Endothelial cell of umbilical vein (primary cell): Measurements from ENCODE around the gene CUBN. TPM values are rescaled to one million over a fixed set of nuclear protein-coding genes. Genes with fewer than 3 reads are reported as not detected.

Experiments
- BruUV-seq: library from RNA; stranded (reverse); fragments of 400-500 nt; replicated peaks from 2 replicates; lab custom pipeline; 2021; lab: Mats Ljungman, UMichigan
- CTCF ChIA-PET: fragments of 300-600, 350-600 bp; sonication (Branson Sonifier 250); formaldehyde crosslinking; loops from one replicate; lab custom pipeline; 2021; ENCODE audit warnings: antibody characterized with exemption, inconsistent platforms; lab: Charles Lee
- POLR2A ChIA-PET: fragments of 300-600, 350-600 bp; sonication (Branson Sonifier 250); formaldehyde crosslinking; loops from one replicate; lab custom pipeline; 2021; ENCODE audit warnings: antibody characterized with exemption, inconsistent platforms; lab: Charles Lee
- DNase-seq: peaks from one replicate; pipeline ENCODE4 v3.0.0-alpha.2; 2011; ENCODE audit warnings: low read depth, low spot score
- FAIRE-seq: peaks from 2 replicates; lab custom pipeline; 2011; peaks lifted over from hg19 to GRCh38; lab: Jason Lieb, UNC
- H2AFZ ChIP-seq: 2 replicates; pipeline ENCODE4 v1.6.0; 2012; ENCODE audit warnings: low read depth, low read length, control low read depth, inconsistent platforms
- H3K27ac ChIP-seq: 2 replicates; pipeline ENCODE4 v1.5.1; 2011; ENCODE audit warnings: low read depth, mild to moderate bottlenecking, control low read depth, low read length, moderate library complexity; ENCODE audit not compliant: insufficient read depth
- H3K27me3 ChIP-seq, 2 experiments: 2 replicates each; pipeline versions ENCODE4 v1.6.0 to v1.6.1; 2011; ENCODE audit warnings: low read length in 2 of 2, mixed read lengths in 1 of 2; ENCODE audit not compliant: control insufficient read depth in 2 of 2, insufficient read depth in 2 of 2
- H3K36me3 ChIP-seq, 2 experiments: 2 replicates in 1 of 2; 3 replicates in 1 of 2; pipeline ENCODE4 v1.5.1; 2011; ENCODE audit warnings: low read length in 2 of 2, mild to moderate bottlenecking in 1 of 2, moderate library complexity in 1 of 2; ENCODE audit not compliant: control insufficient read depth in 2 of 2, insufficient read depth in 2 of 2; ENCODE audit errors: extremely low read depth in 1 of 2
- H3K4me1 ChIP-seq: 3 replicates; pipeline ENCODE4 v1.5.1; 2011; ENCODE audit warnings: mild to moderate bottlenecking, low read length; ENCODE audit not compliant: control insufficient read depth, insufficient read depth; ENCODE audit errors: extremely low read depth
- H3K4me2 ChIP-seq: 2 replicates; pipeline ENCODE4 v1.6.1; 2011; ENCODE audit warnings: low read length, control low read depth, mixed read lengths; ENCODE audit not compliant: insufficient read depth
- H3K4me3 ChIP-seq, 3 experiments: fragments of 200-600 bp in 1 of 3; sonication (generic), shearing (Covaris generic) in 1 of 3; replicated peaks in 1 of 3; 2 replicates each; pipeline ENCODE4 v1.5.1; 2011 to 2016; ENCODE audit warnings: control low read depth in 3 of 3, low read length in 3 of 3, mild to moderate bottlenecking in 2 of 3, inconsistent platforms in 1 of 3, low read depth in 1 of 3, moderate library complexity in 1 of 3; ENCODE audit not compliant: insufficient read depth in 1 of 3
- H3K79me2 ChIP-seq: 2 replicates; pipeline ENCODE4 v1.6.0; 2012; ENCODE audit warnings: low read length, inconsistent platforms; ENCODE audit not compliant: control insufficient read depth, insufficient read depth
- H3K9ac ChIP-seq: replicated peaks from 2 replicates; pipeline ENCODE3; 2011; ENCODE audit warnings: low read length, control low read depth; ENCODE audit not compliant: insufficient read depth; ENCODE audit errors: extremely low read depth
- H3K9me1 ChIP-seq: replicated peaks from 3 replicates; pipeline ENCODE4 v1.6.0; 2011; ENCODE audit warnings: mild to moderate bottlenecking, low read length; ENCODE audit not compliant: control insufficient read depth, insufficient read depth; ENCODE audit errors: extremely low read depth
- H3K9me3 ChIP-seq: replicated peaks from 2 replicates; pipeline ENCODE4 v1.5.1; 2012; ENCODE audit warnings: low read length, inconsistent platforms; ENCODE audit not compliant: control insufficient read depth, insufficient read depth
- H4K20me1 ChIP-seq: replicated peaks from 2 replicates; pipeline ENCODE3; 2011; ENCODE audit warnings: mild to moderate bottlenecking, low read length; ENCODE audit not compliant: control insufficient read depth, insufficient read depth; ENCODE audit errors: extremely low read depth
- CTCF ChIP-seq, 2 donors: IDR thresholded peaks; 1 replicate in 1 of 2; 2 replicates in 1 of 2; pipeline ENCODE4 v1.5.1; 2011; ENCODE audit warnings: low read length in 2 of 2, mild to moderate bottlenecking in 2 of 2, moderate library complexity in 2 of 2, control low read depth in 1 of 2, inconsistent platforms in 1 of 2, low read depth in 1 of 2; ENCODE audit not compliant: insufficient read depth in 1 of 2; ENCODE audit errors: extremely low read depth in 1 of 2
- FOS ChIP-seq: IDR thresholded peaks from 2 replicates; pipeline ENCODE4 v1.6.1; 2011; ENCODE audit warnings: mild to moderate bottlenecking, low read length, moderate library complexity, borderline replicate concordance; ENCODE audit not compliant: insufficient read depth
- JUN ChIP-seq: IDR thresholded peaks from 2 replicates; pipeline ENCODE4 v1.6.1; 2011; ENCODE audit warnings: borderline replicate concordance, low read depth; ENCODE audit not compliant: insufficient read length, insufficient read depth
- MYC ChIP-seq: IDR thresholded peaks from one replicate; pipeline ENCODE4 v1.6.1; 2011; ENCODE audit warnings: mild to moderate bottlenecking, low read depth, low read length
- POLR2A ChIP-seq: IDR thresholded peaks from 2 replicates; pipeline ENCODE4 v1.6.1; 2012; ENCODE audit warnings: low read depth, mild to moderate bottlenecking, control low read depth, low read length
- POLR2AphosphoS5 ChIP-seq: IDR thresholded peaks from 2 replicates; pipeline ENCODE4 v1.6.1; 2012; ENCODE audit warnings: low read depth, mild to moderate bottlenecking, control low read depth, low read length, moderate library complexity; ENCODE audit not compliant: insufficient read depth
- dilution Hi-C: fragments of 300-500 bp; cut with MboI; formaldehyde crosslinking; loops from one replicate; pipeline ENCODE4 v1.15.0; 2019; ENCODE audit warnings: low sequenced_read_pairs; ENCODE audit not compliant: extremely low pct_ligation_motif_present
- intact Hi-C: fragments of 100-400 bp; cut with micrococcal nuclease; formaldehyde crosslinking; loops from one replicate; pipeline ENCODE4 v1.10.0; 2022
- polyA plus RNA-seq, 4 experiments: library from polyadenylated mRNA; depleted of rRNA in 3 of 4; stranded (reverse) in 3 of 4; unstranded in 1 of 4; fragments of >200 nt; gene quantifications; 2 replicates each; pipeline versions ENCODE4 v1.2.1 to v1.2.3, GENCODE V29; 2011 to 2012; ENCODE audit warnings: missing spikeins in 1 of 4
- total RNA-seq: library from RNA; stranded (reverse); gene quantifications from 2 replicates; pipeline ENCODE4 v1.2.3, GENCODE V29; 2021

Gene CUBN
- total and polyA plus RNA-seq, 2 donors (not counting 3 experiments of a cell fraction or from before 2014, with no cell fraction given), result 2.7 to 4.6 TPM

GRCh38 chr10:17179002-17179401, 49.4 kb upstream of the CUBN start:
- no peaks in the 10 kb centered on the region for H3K36me3 ChIP-seq
- H3K9me3 ChIP-seq, result no peaks in the 10 kb centered on the region
- POLR2A ChIA-PET, result no interaction called here
- no peak overlapping the region for H3K4me3 ChIP-seq
- no peak for DNase-seq
- intact Hi-C loops (no loop called here), dilution Hi-C loops (no loop called here)
- TF ChIP-seq POLR2AphosphoS5 (no peak), FOS (no peak), POLR2A (no peak)
- H3K27ac ChIP-seq, result no peak overlapping the region
- H3K27me3 ChIP-seq, result no peaks in the 10 kb centered on the region
- H3K4me2 ChIP-seq, result no peak overlapping the region
- no TSS peak for BruUV-seq
- no peaks in the 10 kb centered on the region for H3K9me1 ChIP-seq
- CTCF ChIA-PET, result interaction anchor here (1.0 kb wide), 1 partner anchor 9 kb away, joined by 3 read pairs; no protein-coding TSS in a partner anchor
- no peak overlapping the region for H3K9ac ChIP-seq
- no peak overlapping the region for H2AFZ ChIP-seq
- no peak for FAIRE-seq
- no peaks in the 10 kb centered on the region for H3K79me2 ChIP-seq
- H4K20me1 ChIP-seq, result no peaks in the 10 kb centered on the region
- no peaks in the 10 kb centered on the region for H3K4me1 ChIP-seq

- Histone ChIP-seq H3K27me3 (no peaks in the 10 kb centered on the region), H3K9me3 (no peaks in the 10 kb centered on the region), H3K4me3 (no peak overlapping the region), H4K20me1 (no peaks in the 10 kb centered on the region), H2AFZ (no peak overlapping the region), H3K9ac (no peak overlapping the region), H3K4me1 (no peaks in the 10 kb centered on the region), H3K36me3 (no peaks in the 10 kb centered on the region), H3K27ac (no peak overlapping the region), H3K79me2 (no peaks in the 10 kb centered on the region), H3K4me2 (no peak overlapping the region), H3K9me1 (no peaks in the 10 kb centered on the region)
- DNase-seq (no peak), FAIRE-seq (no peak)
- dilution Hi-C loops, result no loop called here
- ChIA-PET POLR2A (interaction anchor here (0.7 kb wide), 1 partner anchor 168 kb away, joined by 8 read pairs; no protein-coding TSS in a partner anchor), CTCF (no interaction called here)
- no TSS peak for BruUV-seq
- TF ChIP-seq JUN (no peak), POLR2AphosphoS5 (no peak), CTCF (IDR thresholded peaks at IDR 0.05; ENCODE audit: extremely low read depth in 1 of 2, insufficient read depth in 1 of 2, low read depth in 1 of 2, low read length in 2 of 2) (no peak), MYC (no peak), FOS (no peak)
- intact Hi-C loops, result no loop called here
These were observed 48.4 kb upstream of the CUBN start for GRCh38 chr10:17178006-17178405.
